ENCODE data around the gene FUBP1.

- no peak for TF ChIP-seq CTCF (IDR thresholded peaks at IDR 0.05; ENCODE audit: insufficient read depth, low read depth, low read length)
- TF ChIP-seq EZH2 (IDR thresholded peaks at IDR 0.05; ENCODE audit: insufficient read depth, low read length): no peak
Observed at GRCh38 chr1:77986810-77987209, 7.9 kb upstream of the FUBP1 start.
